ENCODE measurements around the gene TEPSIN.

Gene TEPSIN, protein sequence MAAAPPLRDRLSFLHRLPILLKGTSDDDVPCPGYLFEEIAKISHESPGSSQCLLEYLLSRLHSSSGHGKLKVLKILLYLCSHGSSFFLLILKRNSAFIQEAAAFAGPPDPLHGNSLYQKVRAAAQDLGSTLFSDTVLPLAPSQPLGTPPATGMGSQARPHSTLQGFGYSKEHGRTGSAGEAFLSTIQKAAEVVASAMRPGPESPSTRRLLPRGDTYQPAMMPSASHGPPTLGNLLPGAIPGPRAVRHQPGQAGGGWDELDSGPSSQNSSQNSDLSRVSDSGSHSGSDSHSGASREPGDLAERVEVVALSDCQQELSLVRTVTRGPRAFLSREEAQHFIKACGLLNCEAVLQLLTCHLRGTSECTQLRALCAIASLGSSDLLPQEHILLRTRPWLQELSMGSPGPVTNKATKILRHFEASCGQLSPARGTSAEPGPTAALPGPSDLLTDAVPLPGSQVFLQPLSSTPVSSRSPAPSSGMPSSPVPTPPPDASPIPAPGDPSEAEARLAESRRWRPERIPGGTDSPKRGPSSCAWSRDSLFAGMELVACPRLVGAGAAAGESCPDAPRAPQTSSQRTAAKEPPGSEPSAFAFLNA

GRCh38 chr17:81238815-81239713 is at the start of gene TEPSIN, which contains the start of gene NDUFAF8:
TEPSIN (minus strand) TSS chr17:81239055; CDS start chr17:81239033, 22 bp downstream.
NDUFAF8 (plus strand) TSS chr17:81239318; CDS start chr17:81239364, 46 bp downstream.
- DNase-seq (ENCODE audit: low read depth) = peak; percentile 97
- H3K4me3 ChIP-seq (ENCODE audit: low read depth, low read length) = peak within 1 kb of the TSS; percentile 89

- DNase-seq (ENCODE audit: low read depth) = no peak
- H3K4me3 ChIP-seq (ENCODE audit: low read depth, low read length) = no peak overlapping the region
Observed at GRCh38 chr17:81287741-81288430, 49.0 kb upstream of the TEPSIN start.

DNA sequence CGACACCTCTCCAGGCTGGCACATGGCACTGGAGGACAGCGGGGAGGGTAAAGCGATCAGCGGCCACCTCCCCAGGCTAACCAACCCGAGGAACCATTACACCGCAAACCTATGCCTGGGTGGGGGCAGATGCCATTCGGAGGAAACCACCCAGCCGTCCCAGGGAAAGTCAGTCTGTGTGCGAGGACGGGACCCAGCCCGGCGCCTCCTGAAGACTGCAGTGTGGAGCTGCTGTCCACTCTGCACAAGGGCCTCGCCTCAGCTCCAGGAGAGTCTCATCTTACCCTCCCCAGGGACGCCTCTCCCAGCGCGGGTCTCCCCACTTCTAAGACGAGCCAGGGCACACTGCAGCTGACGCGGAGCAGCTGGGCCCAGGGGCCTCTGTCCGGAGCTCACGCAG is 48.3 kb upstream of the TEPSIN start:
- no peak overlapping the region for H3K4me3 ChIP-seq (ENCODE audit: low read depth, low read length)
- DNase-seq (ENCODE audit: low read depth) = no peak

DNA sequence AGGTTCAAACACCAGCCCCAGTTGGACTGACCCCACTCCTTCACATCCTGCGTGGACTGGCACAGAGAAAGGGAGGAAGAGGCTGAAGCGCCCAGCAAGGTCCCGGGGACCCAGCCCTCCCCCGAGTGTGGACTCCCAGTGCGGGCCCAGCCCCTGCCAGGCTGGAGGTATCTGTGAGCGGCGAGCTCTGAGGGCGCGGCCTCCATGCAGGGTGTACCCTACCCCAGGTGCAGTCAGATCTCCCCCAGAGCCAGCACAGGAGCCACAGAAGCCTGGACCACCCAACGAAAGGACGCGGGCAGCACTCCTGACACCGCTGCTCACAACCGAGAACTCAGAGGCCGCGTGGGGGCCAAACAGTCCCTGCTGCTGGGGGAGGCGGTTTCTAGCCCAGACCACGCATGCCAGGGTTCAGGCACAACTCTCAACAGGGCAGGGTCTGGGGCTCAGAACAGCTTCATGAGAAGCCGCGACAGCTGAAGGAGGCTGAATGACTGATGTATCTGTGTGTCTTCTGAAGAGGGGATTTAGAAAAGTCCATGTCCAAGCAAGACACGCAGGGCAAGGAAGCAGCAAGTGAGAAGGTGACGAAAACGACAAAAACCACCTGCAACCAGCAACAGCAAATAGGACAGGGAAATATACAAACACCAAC is 47.8 kb upstream of the TEPSIN start:
- no peak for DNase-seq (ENCODE audit: low read depth)
- no peak overlapping the region for H3K4me3 ChIP-seq (ENCODE audit: low read depth, low read length)

- H3K4me3 ChIP-seq (ENCODE audit: low read depth, low read length) = no peak overlapping the region
- DNase-seq (ENCODE audit: low read depth) = no peak
Observed at GRCh38 chr17:81285894-81286293, 47.0 kb upstream of the TEPSIN start.

- DNase-seq (ENCODE audit: low read depth) = no peak
Observed at GRCh38 chr17:81285179-81285878, 46.5 kb upstream of the TEPSIN start.

DNA sequence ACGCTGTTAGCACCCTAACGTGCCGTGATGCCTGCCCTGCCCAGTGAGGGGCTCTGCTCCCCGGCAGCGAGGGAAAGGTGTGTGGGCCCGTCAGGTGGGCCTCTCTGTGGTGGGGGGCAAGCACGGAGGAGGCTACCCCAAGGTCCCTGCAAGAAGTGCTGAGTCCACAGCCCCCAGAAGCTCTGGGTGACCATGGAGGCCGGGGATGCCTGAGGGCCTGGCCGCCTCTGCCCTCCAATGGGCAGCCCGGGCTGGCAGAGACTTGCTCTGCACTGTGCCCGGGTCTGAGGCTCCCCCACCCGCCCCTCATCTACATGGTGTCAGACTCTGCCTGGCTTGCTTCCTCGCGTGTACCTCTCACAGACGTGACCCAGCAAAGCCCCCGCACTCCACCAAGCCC is 44.0 kb upstream of the TEPSIN start:
- no peak for DNase-seq (ENCODE audit: low read depth)
- no peak overlapping the region for H3K4me3 ChIP-seq (ENCODE audit: low read depth, low read length)

More at GRCh38 chr17:81285179-81285878, 46.5 kb upstream of the TEPSIN start:
- peak overlapping the region; percentile 18 for H3K4me3 ChIP-seq (ENCODE audit: low read depth, low read length)

DNA sequence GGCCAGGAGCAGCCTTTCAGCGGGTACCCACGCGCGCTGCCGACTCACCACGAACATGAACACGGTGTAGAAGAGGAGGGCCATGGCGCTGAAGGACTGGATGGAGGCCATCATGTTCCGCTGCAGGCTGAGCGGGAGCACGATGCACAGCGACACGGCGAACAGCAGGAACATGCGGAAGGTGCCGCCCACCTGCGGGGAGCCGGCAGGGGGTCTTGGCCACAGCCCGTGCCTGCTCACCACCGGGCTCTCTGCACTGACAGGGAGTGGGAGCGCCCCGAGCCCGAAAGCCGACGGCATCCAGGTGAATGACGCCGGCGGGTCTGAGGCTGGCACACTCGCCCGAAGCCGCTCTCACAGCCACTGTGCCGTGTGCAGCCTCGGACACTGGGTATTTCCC is 43.3 kb upstream of the TEPSIN start:
- no peak overlapping the region for H3K4me3 ChIP-seq (ENCODE audit: low read depth, low read length)
- DNase-seq (ENCODE audit: low read depth) = no peak

- no peak overlapping the region for H3K4me3 ChIP-seq (ENCODE audit: low read depth, low read length)
- DNase-seq (ENCODE audit: low read depth) = no peak
Observed at GRCh38 chr17:81280571-81280970, 41.7 kb upstream of the TEPSIN start.

GRCh38 chr17:81279278-81280275 is 40.7 kb upstream of the TEPSIN start:
- no peak for DNase-seq (ENCODE audit: low read depth)
- no peak overlapping the region for H3K4me3 ChIP-seq (ENCODE audit: low read depth, low read length)

- DNase-seq (ENCODE audit: low read depth) = no peak
- H3K4me3 ChIP-seq (ENCODE audit: low read depth, low read length) = no peak overlapping the region
Observed at GRCh38 chr17:81278831-81279230, 40.0 kb upstream of the TEPSIN start.

DNA sequence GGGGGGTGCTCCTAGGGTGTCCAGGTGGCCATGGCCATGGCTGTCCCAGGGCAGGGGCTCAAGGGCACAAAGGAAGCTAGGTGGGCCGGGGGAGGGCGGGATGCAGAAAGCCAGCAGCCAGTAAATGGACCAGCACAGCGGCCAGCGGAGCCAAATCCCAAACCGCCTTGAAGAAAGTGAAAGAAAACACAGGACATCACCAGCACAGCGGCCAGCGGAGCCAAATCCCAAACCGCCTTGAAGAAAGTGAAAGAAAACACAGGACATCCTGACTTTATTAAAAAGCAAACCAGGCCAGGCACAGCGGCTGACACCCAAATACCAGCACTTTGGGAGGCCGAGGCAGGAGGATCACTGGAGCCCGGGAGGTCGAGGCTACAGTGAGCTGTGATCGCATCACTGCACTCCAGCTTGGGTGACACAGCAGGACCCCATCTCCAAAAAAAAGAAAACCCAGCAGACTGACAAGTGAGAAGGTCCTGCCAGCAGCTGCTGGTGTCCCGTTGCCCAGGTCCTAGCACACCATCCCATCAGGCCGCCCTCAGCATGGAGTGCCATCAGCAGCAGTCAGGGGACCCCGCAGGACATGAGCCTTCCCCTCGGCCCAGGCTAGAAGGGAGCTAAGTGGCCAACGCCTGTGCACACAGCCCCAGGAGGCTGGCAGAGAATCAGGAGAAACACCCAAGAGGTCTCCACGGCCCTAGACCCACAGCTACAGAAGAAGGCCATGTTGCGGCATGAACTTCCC is 39.3 kb upstream of the TEPSIN start:
- DNase-seq (ENCODE audit: low read depth) = no peak
- no peak overlapping the region for H3K4me3 ChIP-seq (ENCODE audit: low read depth, low read length)

- H3K4me3 ChIP-seq (ENCODE audit: low read depth, low read length) = no peak overlapping the region
- no peak for DNase-seq (ENCODE audit: low read depth)
Observed at GRCh38 chr17:81277421-81277820, 38.6 kb upstream of the TEPSIN start.

- no peak for DNase-seq (ENCODE audit: low read depth)
- no peak overlapping the region for H3K4me3 ChIP-seq (ENCODE audit: low read depth, low read length)
Observed at GRCh38 chr17:81276781-81277180, 37.9 kb upstream of the TEPSIN start.

- no peak overlapping the region for H3K4me3 ChIP-seq (ENCODE audit: low read depth, low read length)
- DNase-seq (ENCODE audit: low read depth) = no peak
Observed at GRCh38 chr17:81274471-81274855, 35.6 kb upstream of the TEPSIN start.

- DNase-seq (ENCODE audit: low read depth) = no peak
- H3K4me3 ChIP-seq (ENCODE audit: low read depth, low read length) = no peak overlapping the region
Observed at GRCh38 chr17:81273698-81274470, 35.0 kb upstream of the TEPSIN start.

Data from skeletal muscle cell (primary cell).